ENCODE data around the gene RABAC1. TPM values are rescaled to one million over a fixed set of nuclear protein-coding genes. Genes with fewer than 3 reads are reported as not detected.
"Not testable (repeated sequence)": the region's sequence is repeated elsewhere in the genome, so short reads cannot be mapped to it uniquely, and the experiment has no call there.

RABAC1 gene
- total and polyA plus RNA-seq, 2 of the 13 experiments (the other 11 are each of a cell fraction or from before 2014, with no cell fraction given) = 37.4 to 74.0 TPM

- peaks cover 10 to 36% of the 10 kb centered on the region in 2 experiments for H3K27me3 ChIP-seq (ENCODE audit: control insufficient read depth in 1 of 2, insufficient read depth in 2 of 2, low read length in 2 of 2)
- H3K79me2 ChIP-seq (ENCODE audit: insufficient read depth, low read length); DNase-seq (ENCODE audit: low spot score); BruUV-seq (replicated peaks); intact Hi-C loops (cut with micrococcal nuclease; ENCODE audit: unreplicated experiment); H3K4me2 ChIP-seq (ENCODE audit: low read depth, low read length); in situ Hi-C loops (cut with HindIII; ENCODE audit: extremely low pct_ligation_motif_present, low pct_unique_long_range_greater_than_20kb); H3K27ac ChIP-seq (ENCODE audit: extremely low read length, insufficient read depth, low read length); H3K36me3 ChIP-seq (replicated peaks in 1 of 2; ENCODE audit: control insufficient read depth in 1 of 2, insufficient read depth in 2 of 2, low read length in 2 of 2); POLR2A ChIA-PET; H3K4me3 ChIP-seq (replicated peaks in 1 of 3; ENCODE audit: insufficient read depth in 1 of 3, low read depth in 2 of 3, low read length in 3 of 3); ATAC-seq; H3K9me3 ChIP-seq (ENCODE audit: low read length); H3K4me1 ChIP-seq (ENCODE audit: insufficient read depth, low read length); CTCF ChIA-PET (ENCODE audit: low intra/inter-chr PET ratio, low total read pairs); H3K9ac ChIP-seq (ENCODE audit: insufficient read depth, low read depth, low read length); FAIRE-seq; H2AFZ ChIP-seq (ENCODE audit: low read length); H4K20me1 ChIP-seq (ENCODE audit: insufficient read depth, low read length): not testable (repeated sequence)
- 19% methylated on average over 5 of the region's 5 CpGs for WGBS (ENCODE audit: low lambda C conversion rate)
Measured at GRCh38 chr19:41914424-41914834, 44.7 kb downstream of the RABAC1 start.

- Histone ChIP-seq H4K20me1 (ENCODE audit: insufficient read depth, low read length) (no peaks in the 10 kb centered on the region), H3K27ac (ENCODE audit: extremely low read length, insufficient read depth, low read length) (no peak overlapping the region), H3K9me3 (ENCODE audit: low read length) (no peaks in the 10 kb centered on the region), H3K27me3 (ENCODE audit: control insufficient read depth in 1 of 2, insufficient read depth in 2 of 2, low read length in 2 of 2) (peaks cover 10 to 36% of the 10 kb centered on the region in 2 experiments), H2AFZ (ENCODE audit: low read length) (no peak overlapping the region), H3K79me2 (ENCODE audit: insufficient read depth, low read length) (no peaks in the 10 kb centered on the region), H3K4me1 (ENCODE audit: insufficient read depth, low read length) (no peaks in the 10 kb centered on the region), H3K9ac (ENCODE audit: insufficient read depth, low read depth, low read length) (no peak overlapping the region), H3K4me3 (replicated peaks in 1 of 3; ENCODE audit: insufficient read depth in 1 of 3, low read depth in 2 of 3, low read length in 3 of 3) (no peak overlapping the region), H3K4me2 (ENCODE audit: low read depth, low read length) (no peak overlapping the region), H3K36me3 (replicated peaks in 1 of 2; ENCODE audit: control insufficient read depth in 1 of 2, insufficient read depth in 2 of 2, low read length in 2 of 2) (no peaks in the 10 kb centered on the region)
- CTCF ChIA-PET (ENCODE audit: low intra/inter-chr PET ratio, low total read pairs) = no interaction called here
- WGBS (ENCODE audit: low lambda C conversion rate) = 28% methylated on average over 21 of the region's 21 CpGs
- in situ Hi-C loops (cut with HindIII; ENCODE audit: extremely low pct_ligation_motif_present, low pct_unique_long_range_greater_than_20kb) = no loop called here
- BruUV-seq (replicated peaks) = no TSS peak
- FAIRE-seq (no peak), DNase-seq (ENCODE audit: low spot score) (no peak), ATAC-seq (peak; percentile 18; the same call in 2 of the 3 replicates)
- POLR2A ChIA-PET = no interaction called here
- intact Hi-C loops (cut with micrococcal nuclease; ENCODE audit: unreplicated experiment) = no loop called here
- TF ChIP-seq CENPBD1 (CRISPR knock-in tag; IDR thresholded peaks at IDR 0.05; ENCODE audit: borderline replicate concordance, low read depth) (no peak), EZH2 (conservative IDR thresholded peaks at IDR 0.05; ENCODE audit: low read depth, low read length) (peak; percentile 53; the same call in 1 of the 2 replicates), ZSCAN22 (CRISPR knock-in tag; IDR thresholded peaks at IDR 0.05) (0 out of 2 replicates have a peak, but pooled peaks have one; percentile 42)
Measured at GRCh38 chr19:41913538-41914423, 45.3 kb downstream of the RABAC1 start.

Data from HepG2 (cell line).